Measurements from ENCODE around the gene C1orf116.
"Not testable (repeated sequence)": the region's sequence is repeated elsewhere in the genome, so short reads cannot be mapped to it uniquely, and the experiment has no call there.

Gene C1orf116

GRCh38 chr1:207058878-207059867 lies 26.6 kb upstream of the C1orf116 start:
- no peak for DNase-seq (ENCODE audit: low spot score)

GRCh38 chr1:207058252-207058651 lies 25.7 kb upstream of the C1orf116 start:
- DNase-seq (ENCODE audit: low spot score) = no peak

GRCh38 chr1:207056673-207057072 lies 24.1 kb upstream of the C1orf116 start:
- no peak for DNase-seq (ENCODE audit: low spot score)

DNA sequence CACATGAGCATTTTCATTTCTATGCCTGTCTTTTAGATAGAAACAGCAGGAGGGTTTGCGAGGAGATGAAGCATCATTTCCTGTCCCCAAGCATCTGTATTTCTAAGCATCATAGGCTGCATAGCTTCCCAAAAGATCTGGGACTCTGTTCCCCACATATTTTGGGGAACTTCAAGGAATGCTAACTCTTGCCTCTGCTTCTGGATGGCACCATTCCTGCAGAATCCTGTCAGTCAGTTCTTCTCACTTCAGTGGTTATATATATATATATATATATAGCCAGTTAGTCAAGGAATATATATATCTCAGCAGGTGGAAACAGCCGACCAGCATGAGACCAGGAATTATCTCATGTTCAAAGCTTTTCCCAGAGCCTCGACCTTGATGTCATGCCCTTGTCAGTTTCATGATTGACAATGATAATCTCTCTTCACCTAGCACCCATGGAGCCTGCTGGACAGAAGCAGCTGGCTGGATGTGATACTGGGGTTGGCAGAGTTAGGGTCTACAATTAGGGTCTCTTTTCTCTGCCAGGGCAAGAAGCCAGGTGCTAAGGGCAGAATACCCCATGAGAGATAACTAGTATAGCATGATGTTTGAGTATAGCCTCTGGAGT lies 22.9 kb upstream of the C1orf116 start:
- no peak for DNase-seq (ENCODE audit: low spot score)

- no peak for DNase-seq (ENCODE audit: low spot score)
These were observed 21.9 kb upstream of the C1orf116 start for GRCh38 chr1:207054491-207054890.

- DNase-seq (ENCODE audit: low spot score) = peak; percentile 92
These were observed 20.6 kb upstream of the C1orf116 start, which contains the start of gene PFKFB2 for GRCh38 chr1:207052911-207053769. Gene PFKFB2, plus strand, starts transcription at chr1:207053275. Its CDS starts 1,443 bp downstream, at chr1:207054718.

- DNase-seq (ENCODE audit: low spot score) = no peak
These were observed 18.8 kb upstream of the C1orf116 start, which contains the start of gene YOD1 for GRCh38 chr1:207051191-207051943. Gene YOD1, minus strand, starts transcription at chr1:207051208. Its CDS starts 178 bp downstream, at chr1:207051030.

DNA sequence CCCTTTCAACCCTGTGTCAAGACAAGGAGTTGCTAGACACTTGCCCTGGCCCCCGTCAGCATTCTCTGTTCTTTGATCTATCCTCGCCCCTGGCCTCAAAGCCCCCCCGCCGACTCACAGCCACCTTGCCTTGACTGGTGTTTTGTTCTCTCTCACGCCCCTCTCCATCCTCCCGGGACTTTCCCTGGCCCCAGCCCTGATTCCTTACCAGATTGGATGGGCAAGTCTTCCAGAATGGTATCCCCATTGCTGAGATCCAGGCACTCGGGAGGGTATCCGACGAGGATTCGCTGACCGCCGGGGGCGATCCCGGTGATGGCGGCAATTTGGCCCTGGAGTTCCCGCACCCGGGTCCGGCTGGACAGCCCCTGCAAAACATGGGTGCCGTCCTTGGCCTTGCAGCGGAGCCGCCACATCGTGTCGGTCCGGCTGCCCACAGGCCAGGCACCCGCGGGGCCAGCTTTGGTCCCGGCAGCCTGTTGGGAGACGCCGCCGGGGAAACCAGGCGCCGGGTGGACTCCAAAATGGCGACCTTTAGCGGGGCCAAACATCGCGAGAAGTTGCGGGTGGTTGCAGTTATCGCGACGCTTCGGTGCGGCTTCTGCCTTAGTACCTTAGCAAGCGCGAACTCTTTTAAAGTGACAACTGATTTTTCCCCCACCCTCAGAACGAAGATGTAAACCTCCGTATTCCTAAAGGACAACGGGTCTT lies 18.1 kb upstream of the C1orf116 start:
- peak; percentile 91 for DNase-seq (ENCODE audit: low spot score)

DNA sequence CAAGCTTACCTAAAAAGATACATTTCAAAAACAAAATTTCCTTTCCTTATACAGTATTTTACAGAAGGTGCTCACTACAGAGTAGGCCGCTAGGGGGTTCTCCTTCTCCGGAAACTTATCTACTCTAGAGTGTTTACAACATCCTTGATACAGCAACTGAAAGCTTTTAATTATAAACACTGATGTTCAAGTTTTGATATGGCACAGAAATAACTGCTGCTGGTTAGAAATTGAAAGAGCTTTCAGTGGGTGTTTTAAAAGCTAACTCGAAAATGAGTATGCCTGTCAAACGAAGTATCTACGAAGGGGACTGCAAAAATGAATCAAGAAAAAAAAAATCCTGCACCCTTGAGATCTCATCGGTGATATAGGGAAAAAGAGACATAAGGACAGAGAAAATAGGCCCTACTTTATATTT lies 17.4 kb upstream of the C1orf116 start:
- peak; percentile 67 for DNase-seq (ENCODE audit: low spot score)

DNA sequence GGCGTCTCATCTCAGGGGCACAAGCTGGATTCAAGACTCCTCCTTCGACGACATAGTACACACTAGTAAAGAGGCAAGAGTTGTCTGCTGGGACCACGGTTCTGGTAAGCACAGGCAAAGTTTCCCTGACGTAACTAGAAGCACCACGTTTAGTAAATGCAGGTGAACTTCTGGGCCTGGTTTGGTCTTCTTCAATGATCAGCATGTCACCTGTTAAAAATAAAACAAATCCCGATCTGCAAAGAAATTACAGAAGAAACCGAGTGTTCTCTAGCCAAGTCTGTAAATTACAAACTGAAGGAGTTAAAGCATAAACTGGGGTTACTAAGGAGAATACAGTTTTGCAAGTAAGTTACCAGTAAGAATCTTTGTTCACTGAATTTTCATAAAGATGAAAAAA lies 17.0 kb upstream of the C1orf116 start:
- DNase-seq (ENCODE audit: low spot score) = no peak

GRCh38 chr1:207049054-207049453 lies 16.5 kb upstream of the C1orf116 start:
- DNase-seq (ENCODE audit: low spot score) = no peak

DNA sequence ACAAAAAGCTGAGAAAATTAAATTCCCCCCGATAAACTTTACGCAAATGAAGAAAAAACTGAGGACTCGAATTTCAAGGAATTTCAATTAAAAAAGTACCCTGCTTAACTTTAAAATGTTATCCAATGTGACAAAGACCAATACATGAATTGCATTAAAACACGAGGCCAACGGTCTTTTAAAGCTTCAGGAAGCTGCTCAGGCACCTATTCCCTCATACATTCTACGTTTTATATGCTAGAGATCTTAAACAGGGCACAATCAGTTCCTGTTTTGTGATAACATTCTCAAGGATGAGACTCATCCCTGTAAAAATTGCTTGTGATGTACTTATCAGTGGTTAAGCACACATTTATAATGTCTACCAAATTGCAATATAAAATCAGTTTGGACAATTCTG lies 15.5 kb upstream of the C1orf116 start:
- DNase-seq (ENCODE audit: low spot score) = no peak

- DNase-seq (ENCODE audit: low spot score) = no peak
These were observed 14.9 kb upstream of the C1orf116 start for GRCh38 chr1:207047505-207047904.

DNA sequence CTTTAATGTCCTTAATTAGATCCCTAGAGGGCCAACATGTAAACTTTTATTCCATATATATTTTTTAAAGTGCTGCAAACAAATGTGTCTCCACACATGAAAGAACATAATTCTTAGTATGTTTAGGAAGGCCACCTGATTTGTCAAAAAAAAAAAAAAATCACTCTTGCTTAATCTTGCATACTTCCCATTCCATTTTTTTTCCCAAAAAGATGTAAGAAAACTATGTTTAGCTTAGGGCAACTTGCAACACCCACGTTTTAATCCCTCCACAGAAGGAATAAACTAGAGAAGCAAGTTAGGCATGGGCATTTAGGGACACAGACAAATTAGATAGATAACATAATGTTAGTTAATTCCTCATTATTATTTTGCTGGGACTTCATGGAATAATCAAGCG lies 12.9 kb upstream of the C1orf116 start:
- DNase-seq (ENCODE audit: low spot score) = no peak

- DNase-seq (ENCODE audit: low spot score) = not testable (repeated sequence)
These were observed 8.8 kb upstream of the C1orf116 start for GRCh38 chr1:207041397-207041796.

DNA sequence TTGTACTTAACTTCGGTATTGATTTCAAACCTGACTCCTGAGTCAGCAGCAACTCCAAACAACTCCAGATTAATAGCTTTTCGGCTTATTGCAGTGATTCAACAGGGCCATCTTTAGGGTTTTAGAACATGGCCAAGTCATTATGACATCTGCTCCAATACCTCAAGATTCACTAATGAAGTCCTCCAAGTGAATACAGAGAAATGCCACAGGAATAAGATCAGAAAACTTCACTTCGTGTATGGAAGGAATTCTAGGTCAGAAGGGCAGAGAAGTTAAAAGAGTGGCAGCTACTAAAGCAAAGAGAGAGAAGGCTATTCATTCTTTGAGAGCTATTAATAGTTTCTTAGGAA lies 7.6 kb upstream of the C1orf116 start:
- DNase-seq (ENCODE audit: low spot score) = no peak

DNA sequence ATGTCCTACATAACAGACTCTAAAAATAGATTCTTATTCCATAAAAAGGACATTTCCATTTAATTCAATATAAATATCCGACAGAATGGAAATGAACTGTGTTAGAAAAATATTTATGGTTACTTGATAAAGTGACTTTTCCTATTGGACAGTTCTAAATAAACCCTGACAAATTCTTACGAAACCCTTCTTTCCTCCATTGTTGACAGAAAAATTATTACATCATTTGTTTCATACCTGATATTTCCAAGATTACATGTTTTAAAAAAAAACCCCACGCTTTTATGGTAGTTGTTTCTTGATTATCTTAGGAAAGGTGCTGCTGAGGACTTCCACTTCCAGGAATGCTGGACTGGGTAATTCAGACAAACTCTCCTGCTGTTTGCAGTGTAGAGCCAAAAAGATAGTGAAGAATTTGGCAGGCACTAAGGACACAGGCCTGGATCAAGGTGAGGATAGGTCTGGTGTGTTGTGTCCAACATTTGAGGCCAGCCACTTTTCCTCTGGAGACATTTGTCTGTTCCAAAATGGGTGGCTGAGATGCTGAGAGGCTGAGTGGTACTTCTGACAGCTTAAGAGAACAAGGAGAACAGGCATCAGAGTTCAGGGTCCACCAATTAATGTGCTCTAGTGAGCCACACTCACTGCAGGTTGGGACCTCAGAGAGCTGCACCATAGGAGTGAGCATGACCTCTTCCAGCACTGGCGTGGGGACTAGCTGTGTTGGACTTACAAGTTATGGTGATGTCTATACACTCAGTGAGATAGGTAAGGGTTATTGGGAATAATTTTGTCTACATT lies 7.0 kb upstream of the C1orf116 start:
- DNase-seq (ENCODE audit: low spot score) = no peak

- DNase-seq (ENCODE audit: low spot score) = no peak
These were observed 4.3 kb upstream of the C1orf116 start for GRCh38 chr1:207036865-207037264.

DNA sequence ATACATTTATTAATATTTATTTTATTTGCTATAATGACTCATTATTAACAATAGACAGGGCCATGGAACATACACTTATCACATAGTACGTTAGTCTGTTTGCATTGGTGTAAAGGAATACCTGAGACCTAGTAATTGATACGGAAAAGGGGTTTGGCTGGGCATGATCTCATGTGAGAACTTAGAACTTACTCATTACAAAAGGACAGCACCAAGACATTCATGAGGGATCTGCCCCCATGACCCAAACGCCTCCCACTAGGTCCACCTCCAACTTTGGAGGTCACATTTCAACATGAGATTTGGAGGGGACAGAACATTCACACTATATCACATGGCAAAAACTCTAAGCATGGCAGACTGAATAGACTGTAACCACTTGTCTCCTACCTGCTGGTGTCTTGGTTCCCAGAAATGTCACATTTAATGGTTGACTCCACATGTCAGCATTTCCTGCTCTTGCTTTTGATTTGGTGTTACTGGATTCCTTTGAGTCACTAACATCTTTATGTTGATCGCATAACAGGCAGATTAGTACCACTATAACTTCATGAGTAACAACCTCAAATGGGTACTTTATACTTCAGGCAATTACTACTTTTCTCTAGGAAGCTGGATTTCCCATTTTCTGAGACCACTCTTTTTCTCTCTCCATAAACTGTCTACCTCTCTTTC lies 3.5 kb upstream of the C1orf116 start:
- DNase-seq (ENCODE audit: low spot score) = no peak
